GM23338 (cell line): ENCODE data around the gene PRTN3. TPM values are rescaled to one million over a fixed set of nuclear protein-coding genes. Genes with fewer than 3 reads are reported as not detected.

ENCODE experiments used
- ATAC-seq: fragments of 200-7000 bp; cut with Tn5 transposase; 3 replicates; pipeline ENCODE4 v1.9.1; 2020
- DNase-seq: peaks from one replicate; pipeline ENCODE4 v3.0.0-alpha.2; 2015; ENCODE audit warnings: low spot score
- H2AFZ ChIP-seq: fragments of 200-600 bp; sonication (generic); 2 replicates; pipeline ENCODE4 v1.8.0; 2016; ENCODE audit warnings: antibody characterized with exemption, mild to moderate bottlenecking, moderate library complexity
- H3F3A ChIP-seq: fragments of 200-600 bp; sonication (generic); replicated peaks from 2 replicates; pipeline ENCODE4 v1.8.0; 2017; ENCODE audit warnings: antibody characterized with exemption, mixed run types, low read depth
- H3K27ac ChIP-seq: fragments of 200-600 bp; sonication (generic); 2 replicates; pipeline ENCODE4 v1.6.1; 2016; ENCODE audit warnings: low read depth
- H3K27me3 ChIP-seq: fragments of 200-600 bp; sonication (generic); 2 replicates; pipeline ENCODE4 v1.8.0; 2016; ENCODE audit warnings: mild to moderate bottlenecking, mixed run types, moderate library complexity; ENCODE audit not compliant: insufficient read depth
- H3K36me3 ChIP-seq: fragments of 200-600 bp; sonication (generic); 2 replicates; pipeline ENCODE4 v1.8.0; 2016; ENCODE audit warnings: mild to moderate bottlenecking; ENCODE audit not compliant: insufficient read depth
- H3K4me1 ChIP-seq: fragments of 200-600 bp; sonication (generic); 2 replicates; pipeline ENCODE4 v1.8.0; 2016; ENCODE audit warnings: mild to moderate bottlenecking, moderate library complexity; ENCODE audit not compliant: insufficient read depth
- H3K4me2 ChIP-seq: fragments of 200-600 bp; sonication (generic); 2 replicates; pipeline ENCODE4 v1.7.1; 2017; ENCODE audit warnings: mixed run types
- H3K4me3 ChIP-seq: fragments of 200-600 bp; sonication (generic); 2 replicates; pipeline ENCODE4 v1.6.1; 2016; ENCODE audit warnings: mixed run types
- H3K79me2 ChIP-seq: fragments of 200-600 bp; sonication (generic); replicated peaks from 2 replicates; pipeline ENCODE4 v1.8.0; 2017; ENCODE audit warnings: mild to moderate bottlenecking; ENCODE audit not compliant: insufficient read depth
- H3K9me2 ChIP-seq: fragments of 200-600 bp; sonication (generic); 2 replicates; pipeline ENCODE4 v1.8.0; 2017; ENCODE audit not compliant: insufficient read depth
- H4K20me1 ChIP-seq: fragments of 200-600 bp; sonication (generic); replicated peaks from 2 replicates; pipeline ENCODE4 v1.8.0; 2017; ENCODE audit warnings: mild to moderate bottlenecking; ENCODE audit not compliant: insufficient read depth
- H3K27ac Mint-ChIP-seq: 2 replicates; pipeline ENCODE4 v1.8.0; 2020; ENCODE audit warnings: inconsistent platforms, mild to moderate bottlenecking, moderate library complexity, mixed read lengths
- H3K27me3 Mint-ChIP-seq: 3 replicates; pipeline ENCODE4 v1.8.0; 2022; ENCODE audit warnings: low read depth, mild to moderate bottlenecking, moderate library complexity, mixed read lengths, inconsistent platforms; ENCODE audit not compliant: insufficient read depth, poor library complexity
- H3K36me3 Mint-ChIP-seq: 3 replicates; pipeline ENCODE4 v1.8.0; 2021; ENCODE audit warnings: low read depth, mild to moderate bottlenecking, inconsistent platforms, moderate library complexity, mixed read lengths
- H3K4me1 Mint-ChIP-seq: 3 replicates; pipeline ENCODE4 v1.8.0; 2020; ENCODE audit warnings: mild to moderate bottlenecking, inconsistent platforms, mixed read lengths
- H3K4me3 Mint-ChIP-seq: 3 replicates; pipeline ENCODE4 v1.8.0; 2021; ENCODE audit warnings: moderate library complexity, mild to moderate bottlenecking, inconsistent platforms, mixed read lengths
- H3K9me3 Mint-ChIP-seq: 3 replicates; pipeline ENCODE4 v1.8.0; 2020; ENCODE audit warnings: moderate library complexity, mild to moderate bottlenecking, inconsistent platforms, mixed read lengths
- CREB1 ChIP-seq: fragments of 250-450 bp; sonication (Bioruptor Pico); IDR thresholded peaks from 2 replicates; pipeline ENCODE4 v1.5.0; 2020; ENCODE audit warnings: low read depth, mild to moderate bottlenecking, moderate library complexity
- CTCF ChIP-seq, 2 experiments: fragments of 200-600 bp in 1 of 2; sonication (generic) in 1 of 2; conservative IDR thresholded peaks; 2 replicates each; pipeline versions ENCODE4 v1.5.1 to v1.6.1; 2016 to 2017; ENCODE audit warnings: antibody characterized with exemption in 2 of 2, low read depth in 2 of 2, mild to moderate bottlenecking in 2 of 2, moderate library complexity in 1 of 2
- EZH2 ChIP-seq: fragments of 200-600 bp; sonication (generic); IDR thresholded peaks from one replicate; pipeline ENCODE4 v1.8.0; 2017; ENCODE audit warnings: antibody characterized with exemption, mild to moderate bottlenecking, low read depth; ENCODE audit not compliant: unreplicated experiment
- EZH2phosphoT487 ChIP-seq: fragments of 200-600 bp; sonication (generic); IDR thresholded peaks from one replicate; pipeline ENCODE4 v1.8.1; 2018; ENCODE audit warnings: antibody characterized with exemption; ENCODE audit not compliant: unreplicated experiment
- JUNB ChIP-seq: IDR thresholded peaks from one replicate; pipeline ENCODE4 v1.6.1; 2016; ENCODE audit warnings: antibody characterized with exemption; ENCODE audit not compliant: unreplicated experiment
- NANOG ChIP-seq: IDR thresholded peaks from 2 replicates; pipeline ENCODE4 v1.6.1; 2016; ENCODE audit warnings: antibody characterized with exemption, borderline replicate concordance
- POLR2AphosphoS5 ChIP-seq: IDR thresholded peaks from 2 replicates; pipeline ENCODE4 v1.6.1; 2016; ENCODE audit warnings: antibody characterized with exemption, low read depth
- REST ChIP-seq: IDR thresholded peaks from one replicate; pipeline ENCODE4 v1.6.1; 2018; ENCODE audit warnings: antibody characterized with exemption; ENCODE audit not compliant: unreplicated experiment
- STAT1 ChIP-seq: IDR thresholded peaks from one replicate; pipeline ENCODE4 v1.6.1; 2016; ENCODE audit warnings: antibody characterized with exemption; ENCODE audit not compliant: unreplicated experiment
- ZNF114 ChIP-seq: fragments of 250-450 bp; sonication (Bioruptor Pico); IDR thresholded peaks from 2 replicates; pipeline ENCODE4 v1.5.0; 2020; ENCODE audit warnings: mild to moderate bottlenecking, moderate library complexity
- ZNF331 ChIP-seq: fragments of 250-450 bp; sonication (Bioruptor Pico); IDR thresholded peaks from 2 replicates; pipeline ENCODE4 v1.5.0; 2020; ENCODE audit warnings: low read depth, mild to moderate bottlenecking, moderate library complexity
- ZNF462 ChIP-seq: fragments of 250-450 bp; sonication (Bioruptor Pico); IDR thresholded peaks from 2 replicates; pipeline ENCODE4 v1.5.0; 2020; ENCODE audit warnings: mild to moderate bottlenecking, moderate library complexity
- polyA plus RNA-seq: library from polyadenylated mRNA; unstranded; fragments of >200 nt; fragmentation: Nextera tagmentation; extraction: Ambion mirVana; gene quantifications from 2 replicates; pipeline ENCODE4 v1.2.1, GENCODE V29; 2016
- total RNA-seq: library from RNA; depleted of rRNA; stranded (reverse); fragments of >200 nt; shearing (Covaris generic); gene quantifications from 2 replicates; pipeline ENCODE4 v1.2.3, GENCODE V29; 2014
- TF ChIP-seq, protein P1 (sequence below): IDR thresholded peaks from 2 replicates; pipeline ENCODE4 v1.6.1; 2016; ENCODE audit warnings: antibody characterized with exemption

Gene PRTN3
- total and polyA plus RNA-seq, 2 experiments from 2014 or later, result 0.21 to 0.68 TPM

- TF ChIP-seq EZH2 (no peak), ZNF462 (CRISPR knock-in tag) (no peak), STAT1 (no peak), NANOG (no peak), CREB1 (CRISPR knock-in tag) (no peak), EZH2phosphoT487 (no peak), ZNF331 (CRISPR knock-in tag) (no peak), CTCF (conservative IDR thresholded peaks at IDR 0.05; ENCODE audit: low read depth in 2 of 2) (no peak), POLR2AphosphoS5 (no peak), REST (no peak), JUNB (no peak), ZNF114 (CRISPR knock-in tag) (no peak)
- TF ChIP-seq, protein P1, sequence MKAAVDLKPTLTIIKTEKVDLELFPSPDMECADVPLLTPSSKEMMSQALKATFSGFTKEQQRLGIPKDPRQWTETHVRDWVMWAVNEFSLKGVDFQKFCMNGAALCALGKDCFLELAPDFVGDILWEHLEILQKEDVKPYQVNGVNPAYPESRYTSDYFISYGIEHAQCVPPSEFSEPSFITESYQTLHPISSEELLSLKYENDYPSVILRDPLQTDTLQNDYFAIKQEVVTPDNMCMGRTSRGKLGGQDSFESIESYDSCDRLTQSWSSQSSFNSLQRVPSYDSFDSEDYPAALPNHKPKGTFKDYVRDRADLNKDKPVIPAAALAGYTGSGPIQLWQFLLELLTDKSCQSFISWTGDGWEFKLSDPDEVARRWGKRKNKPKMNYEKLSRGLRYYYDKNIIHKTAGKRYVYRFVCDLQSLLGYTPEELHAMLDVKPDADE, result no peak
- Mint-ChIP-seq H3K9me3 (no peaks in the 10 kb centered on the region), H3K4me3 (peak overlapping the region; percentile 9; the same call in 1 of the 3 replicates), H3K27me3 (peaks cover 37% of the 10 kb centered on the region), H3K4me1 (peaks cover 9% of the 10 kb centered on the region), H3K36me3 (peaks cover 76% of the 10 kb centered on the region), H3K27ac (peak overlapping the region; percentile 9; the same call in 1 of the 2 replicates)
- H3F3A ChIP-seq, result peaks cover 78% of the 10 kb centered on the region
- no peaks in the 10 kb centered on the region; the same call in 1 of the 2 replicates for H3K4me1 ChIP-seq
- H2AFZ ChIP-seq, result no peak overlapping the region
- no peak overlapping the region for H3K4me2 ChIP-seq
- no peaks in the 10 kb centered on the region for H3K9me2 ChIP-seq
- peak overlapping the region; percentile 70 for H3K27ac ChIP-seq
- peaks cover 54% of the 10 kb centered on the region for H4K20me1 ChIP-seq
- ATAC-seq, result no peak
- peaks cover 53% of the 10 kb centered on the region for H3K79me2 ChIP-seq
- no peak for DNase-seq
- H3K36me3 ChIP-seq, result peaks cover 50% of the 10 kb centered on the region
- no peaks in the 10 kb centered on the region for H3K27me3 ChIP-seq
- H3K4me3 ChIP-seq, result no peak overlapping the region
These were observed 33.0 kb upstream of the PRTN3 start for GRCh38 chr19:807627-808422.
